CD4-positive, alpha-beta T cell (primary cell): ENCODE results near the gene HSP90AB1. TPM values are rescaled to one million over a fixed set of nuclear protein-coding genes. Genes with fewer than 3 reads are reported as not detected.

Source experiments
- ATAC-seq: fragments of 200-7000 bp; cut with Tn5 transposase; one replicate; pipeline ENCODE4 v1.10.0; 2022; ENCODE audit warnings: mild to moderate bottlenecking; ENCODE audit not compliant: poor library complexity
- CTCF ChIA-PET: fragments of 350-600 bp; sonication (Branson Sonifier 250); formaldehyde crosslinking; loops from one replicate; lab custom pipeline; 2021; ENCODE audit warnings: antibody characterized with exemption, inconsistent platforms; lab: Charles Lee
- POLR2A ChIA-PET: fragments of 350-600 bp; sonication (Branson Sonifier 250); formaldehyde crosslinking; loops from one replicate; lab custom pipeline; 2021; ENCODE audit warnings: antibody characterized with exemption, inconsistent platforms; lab: Charles Lee
- DNase-seq, 14 experiments: peaks; one replicate each; pipeline ENCODE4 v3.0.0-alpha.2; 2013 to 2020; ENCODE audit warnings: mixed read lengths in 2 of 14
- H3K27ac ChIP-seq, 2 donors: one replicate each; pipeline versions ENCODE4 v1.5.1 to v1.7.0; 2013; ENCODE audit warnings: low read length in 2 of 2, low read depth in 1 of 2, mild to moderate bottlenecking in 1 of 2
- H3K27me3 ChIP-seq, 2 experiments: 1 replicate in 1 of 2; 2 replicates in 1 of 2; pipeline versions ENCODE4 v1.6.1 to v1.7.0; 2013; ENCODE audit warnings: low read length in 2 of 2, control low read depth in 1 of 2, mild to moderate bottlenecking in 1 of 2, moderate library complexity in 1 of 2; ENCODE audit not compliant: insufficient read depth in 2 of 2, control insufficient read depth in 1 of 2
- H3K36me3 ChIP-seq: one replicate; pipeline ENCODE4 v1.6.1; 2013; ENCODE audit warnings: low read length, control low read depth; ENCODE audit not compliant: insufficient read depth
- H3K4me1 ChIP-seq: one replicate; pipeline ENCODE4 v1.6.1; 2013; ENCODE audit warnings: low read length, control low read depth; ENCODE audit not compliant: insufficient read depth
- H3K4me3 ChIP-seq: one replicate; pipeline ENCODE4 v1.5.1; 2013; ENCODE audit warnings: mild to moderate bottlenecking, low read length, moderate library complexity
- H3K9me3 ChIP-seq, 2 experiments: 1 replicate in 1 of 2; 2 replicates in 1 of 2; pipeline versions ENCODE4 v1.6.1 to v1.7.0; 2013; ENCODE audit warnings: low read length in 2 of 2, mild to moderate bottlenecking in 2 of 2, control low read depth in 1 of 2, moderate library complexity in 1 of 2; ENCODE audit not compliant: control insufficient read depth in 1 of 2, insufficient read depth in 1 of 2
- H3K27ac Mint-ChIP-seq: one replicate; pipeline ENCODE4 v1.8.0; 2020; ENCODE audit warnings: mixed read lengths
- H3K27me3 Mint-ChIP-seq: one replicate; pipeline ENCODE4 v1.8.0; 2021; ENCODE audit warnings: mixed read lengths
- H3K36me3 Mint-ChIP-seq: one replicate; pipeline ENCODE4 v1.8.0; 2021; ENCODE audit warnings: low read depth, mixed read lengths
- H3K4me1 Mint-ChIP-seq: one replicate; pipeline ENCODE4 v1.8.0; 2021; ENCODE audit warnings: low read depth, mixed read lengths
- H3K4me3 Mint-ChIP-seq: one replicate; pipeline ENCODE4 v1.8.0; 2020; ENCODE audit warnings: mild to moderate bottlenecking, mixed read lengths
- H3K9me3 Mint-ChIP-seq: one replicate; pipeline ENCODE4 v1.8.0; 2020; ENCODE audit warnings: mixed read lengths
- intact Hi-C, 2 experiments: fragments of 100-400 bp; cut with DNase I in 1 of 2; cut with micrococcal nuclease in 1 of 2; formaldehyde crosslinking; loops; one replicate each; pipeline versions ENCODE4 v1.15.1 to v1.9.0; 2023 to 2025; cut with DNase I, micrococcal nuclease
- total RNA-seq, 174 experiments: library from RNA in 2 of 174; stranded (reverse) in 2 of 174; gene quantifications; one replicate each; pipeline ENCODE4 v1.2.3 and lab custom pipeline; 2021 to 2026
- TF ChIP-seq, protein P1 (sequence below): fragments of 200-600 bp; IDR thresholded peaks from one replicate; pipeline ENCODE4 v1.8.0; 2022; ENCODE audit warnings: antibody characterized with exemption, mild to moderate bottlenecking

The HSP90AB1 gene
- total RNA-seq, 2 experiments from 2014 or later, result 401 to 405 TPM

DNA sequence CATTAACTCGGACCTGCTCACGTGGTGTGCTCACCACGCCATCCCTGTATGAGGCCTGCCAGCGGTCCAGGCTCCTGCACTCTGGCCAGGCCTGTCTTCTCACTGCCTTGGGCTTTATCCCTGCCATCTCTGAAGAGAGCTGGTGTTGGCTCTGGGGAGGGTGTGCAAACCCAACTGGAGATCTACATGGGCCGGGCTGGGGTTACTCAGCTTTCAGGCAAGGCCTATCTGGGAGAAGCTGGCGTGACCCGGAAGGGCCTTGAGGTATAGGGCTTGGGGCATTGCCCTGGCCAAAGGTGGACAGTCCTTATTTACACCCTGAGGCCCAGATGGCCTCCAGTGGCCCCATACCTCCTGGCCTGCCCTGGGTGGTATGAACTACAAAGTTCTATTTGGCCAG lies 18.5 kb upstream of the HSP90AB1 start:
- Mint-ChIP-seq H3K36me3 (no peaks in the 10 kb centered on the region), H3K4me1 (peaks cover 8% of the 10 kb centered on the region), H3K9me3 (no peaks in the 10 kb centered on the region), H3K27ac (no peak overlapping the region), H3K27me3 (no peaks in the 10 kb centered on the region), H3K4me3 (no peak overlapping the region)
- DNase-seq (no peak), ATAC-seq (no peak)
- TF ChIP-seq, protein P1, sequence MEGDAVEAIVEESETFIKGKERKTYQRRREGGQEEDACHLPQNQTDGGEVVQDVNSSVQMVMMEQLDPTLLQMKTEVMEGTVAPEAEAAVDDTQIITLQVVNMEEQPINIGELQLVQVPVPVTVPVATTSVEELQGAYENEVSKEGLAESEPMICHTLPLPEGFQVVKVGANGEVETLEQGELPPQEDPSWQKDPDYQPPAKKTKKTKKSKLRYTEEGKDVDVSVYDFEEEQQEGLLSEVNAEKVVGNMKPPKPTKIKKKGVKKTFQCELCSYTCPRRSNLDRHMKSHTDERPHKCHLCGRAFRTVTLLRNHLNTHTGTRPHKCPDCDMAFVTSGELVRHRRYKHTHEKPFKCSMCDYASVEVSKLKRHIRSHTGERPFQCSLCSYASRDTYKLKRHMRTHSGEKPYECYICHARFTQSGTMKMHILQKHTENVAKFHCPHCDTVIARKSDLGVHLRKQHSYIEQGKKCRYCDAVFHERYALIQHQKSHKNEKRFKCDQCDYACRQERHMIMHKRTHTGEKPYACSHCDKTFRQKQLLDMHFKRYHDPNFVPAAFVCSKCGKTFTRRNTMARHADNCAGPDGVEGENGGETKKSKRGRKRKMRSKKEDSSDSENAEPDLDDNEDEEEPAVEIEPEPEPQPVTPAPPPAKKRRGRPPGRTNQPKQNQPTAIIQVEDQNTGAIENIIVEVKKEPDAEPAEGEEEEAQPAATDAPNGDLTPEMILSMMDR, result no peak
- intact Hi-C loops, result loop anchor here in 1 of 2 experiments (10.0 kb wide), 1 partner anchor 594 kb away; the partner anchor contains the start of gene MAD2L1BP
- no peaks in the 10 kb centered on the region for H3K27me3 ChIP-seq
- no peaks in the 10 kb centered on the region for H3K9me3 ChIP-seq
- CTCF ChIA-PET, result no interaction called here
- H3K4me1 ChIP-seq, result peaks cover 13% of the 10 kb centered on the region
- no peaks in the 10 kb centered on the region for H3K36me3 ChIP-seq
- H3K4me3 ChIP-seq, result no peak overlapping the region
- POLR2A ChIA-PET, result interaction anchor here (1.0 to 1.9 kb wide), 2 partner anchors 9 to 19 kb away, joined by 3 to 6 read pairs; partner anchors contain the start of gene HSP90AB1
- no peak overlapping the region for H3K27ac ChIP-seq

DNA sequence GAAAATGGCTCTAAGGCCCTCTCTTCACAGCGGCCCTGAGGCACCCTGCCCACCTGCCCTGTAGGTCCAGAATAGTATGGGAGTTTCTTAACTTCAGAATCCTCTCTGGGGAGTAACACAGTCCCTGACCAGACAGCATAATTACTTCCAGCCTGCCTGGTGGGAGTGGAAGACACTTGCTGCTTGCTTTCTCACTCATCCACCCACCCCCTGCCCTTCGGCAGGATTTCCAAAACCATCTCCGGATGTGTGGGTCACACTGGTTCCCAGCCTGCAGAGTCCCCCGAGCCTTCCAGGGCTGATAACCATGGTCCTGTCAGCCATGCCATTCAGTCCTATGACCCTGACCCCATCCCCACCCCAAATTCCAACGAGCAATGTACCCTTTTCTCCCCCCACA lies 18.1 kb upstream of the HSP90AB1 start:
- H3K27me3 Mint-ChIP-seq, result no peaks in the 10 kb centered on the region
- H3K27ac Mint-ChIP-seq, result no peak overlapping the region
- intact Hi-C loops, result loop anchor here in 1 of 2 experiments (10.0 kb wide), 1 partner anchor 594 kb away; the partner anchor contains the start of gene MAD2L1BP
- TF ChIP-seq, protein P1, result no peak
- ATAC-seq (no peak), DNase-seq (no peak)
- ChIA-PET CTCF (interaction anchor here (0.6 kb wide), 1 partner anchor 12 kb away, joined by 4 read pairs; the partner anchor contains the start of gene MYMX), POLR2A (interaction anchor here (1.0 to 1.9 kb wide), 2 partner anchors 8 to 18 kb away, joined by 3 to 6 read pairs; partner anchors contain the start of gene HSP90AB1)
- Histone ChIP-seq H3K9me3 (no peaks in the 10 kb centered on the region), H3K27ac (no peak overlapping the region), H3K36me3 (no peaks in the 10 kb centered on the region), H3K4me1 (peaks cover 11% of the 10 kb centered on the region), H3K27me3 (no peaks in the 10 kb centered on the region), H3K4me3 (no peak overlapping the region)
- H3K4me1 Mint-ChIP-seq, result peaks cover 8% of the 10 kb centered on the region
- H3K36me3 Mint-ChIP-seq, result no peaks in the 10 kb centered on the region
- no peaks in the 10 kb centered on the region for H3K9me3 Mint-ChIP-seq
- no peak overlapping the region for H3K4me3 Mint-ChIP-seq

DNA sequence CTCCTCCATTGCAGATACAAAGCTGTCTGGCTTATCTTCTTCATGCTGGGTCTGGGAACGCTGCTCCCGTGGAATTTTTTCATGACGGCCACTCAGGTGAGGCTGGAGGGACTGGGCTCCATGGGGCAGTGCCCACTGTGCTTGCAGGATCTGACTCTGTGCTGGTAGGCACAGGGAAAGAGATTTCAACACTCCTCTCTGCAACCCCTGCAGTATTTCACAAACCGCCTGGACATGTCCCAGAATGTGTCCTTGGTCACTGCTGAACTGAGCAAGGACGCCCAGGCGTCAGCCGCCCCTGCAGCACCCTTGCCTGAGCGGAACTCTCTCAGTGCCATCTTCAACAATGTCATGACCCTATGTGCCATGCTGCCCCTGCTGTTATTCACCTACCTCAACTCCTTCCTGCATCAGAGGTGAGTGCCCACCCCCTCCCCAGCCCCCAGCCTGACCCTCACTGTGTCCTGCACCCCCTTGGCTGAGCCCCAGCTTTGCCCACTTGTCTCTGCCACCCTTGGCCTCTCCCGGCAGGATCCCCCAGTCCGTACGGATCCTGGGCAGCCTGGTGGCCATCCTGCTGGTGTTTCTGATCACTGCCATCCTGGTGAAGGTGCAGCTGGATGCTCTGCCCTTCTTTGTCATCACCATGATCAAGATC lies 17.4 kb upstream of the HSP90AB1 start:
- no peaks in the 10 kb centered on the region for H3K36me3 ChIP-seq
- Mint-ChIP-seq H3K27me3 (no peaks in the 10 kb centered on the region), H3K4me1 (peaks cover 1% of the 10 kb centered on the region), H3K4me3 (no peak overlapping the region), H3K9me3 (no peaks in the 10 kb centered on the region), H3K36me3 (no peaks in the 10 kb centered on the region), H3K27ac (no peak overlapping the region)
- H3K27ac ChIP-seq, result no peak overlapping the region
- intact Hi-C loops, result loop anchor here in 1 of 2 experiments (10.0 kb wide), 1 partner anchor 595 kb away; the partner anchor contains the start of gene MAD2L1BP
- ChIA-PET POLR2A (no interaction called here), CTCF (interaction anchor here (0.6 kb wide), 1 partner anchor 13 kb away, joined by 4 read pairs; the partner anchor contains the start of gene MYMX)
- H3K4me3 ChIP-seq, result no peak overlapping the region
- TF ChIP-seq, protein P1, result no peak
- peaks cover 4% of the 10 kb centered on the region for H3K4me1 ChIP-seq
- no peaks in the 10 kb centered on the region for H3K27me3 ChIP-seq
- ATAC-seq (no peak), DNase-seq (no peak)
- H3K9me3 ChIP-seq, result no peaks in the 10 kb centered on the region
